HG02763 (cell line): ENCODE data around the gene LRRC45.
"Not testable (repeated sequence)": the region's sequence is repeated elsewhere in the genome, so short reads cannot be mapped to it uniquely, and the experiment has no call there.

Experiments used
- ATAC-seq: cut with Tn5 transposase; IDR thresholded peaks from one replicate; pipeline ENCODE4 v1.9.1; 2021; ENCODE audit warnings: mild to moderate bottlenecking, moderate library complexity; ENCODE audit not compliant: unreplicated experiment

The LRRC45 gene

GRCh38 chr17:82022981-82023446 lies at the start of gene LRRC45:
LRRC45 (plus strand) TSS chr17:82023305; CDS start chr17:82023644, 339 bp downstream.
- ATAC-seq: peak; percentile 88

GRCh38 chr17:81973432-81973831 lies 49.7 kb upstream of the LRRC45 start:
- no peak for ATAC-seq

- no peak for ATAC-seq
Observed at GRCh38 chr17:81976332-81977210, 46.5 kb upstream of the LRRC45 start.

- peak; percentile 84 for ATAC-seq
Observed at GRCh38 chr17:81977211-81977808, 45.8 kb upstream of the LRRC45 start, which contains the start of gene ASPSCR1. ASPSCR1 (plus strand) TSS chr17:81977629; CDS start chr17:81977647, 18 bp downstream.

GRCh38 chr17:81978524-81979298 lies 44.4 kb upstream of the LRRC45 start:
- no peak for ATAC-seq

GRCh38 chr17:81980122-81980521 lies 43.0 kb upstream of the LRRC45 start:
- ATAC-seq: no peak

- no peak for ATAC-seq
Observed at GRCh38 chr17:81980707-81981343, 42.3 kb upstream of the LRRC45 start.

GRCh38 chr17:81981511-81981910 lies 41.6 kb upstream of the LRRC45 start:
- not testable (repeated sequence) for ATAC-seq

GRCh38 chr17:81983011-81983638 lies 40.0 kb upstream of the LRRC45 start:
- no peak for ATAC-seq

- ATAC-seq: no peak
Observed at GRCh38 chr17:81983639-81984373, 39.3 kb upstream of the LRRC45 start.

GRCh38 chr17:81984773-81985410 lies 38.2 kb upstream of the LRRC45 start:
- ATAC-seq: no peak

GRCh38 chr17:81986606-81987005 lies 36.5 kb upstream of the LRRC45 start:
- ATAC-seq: no peak

- no peak for ATAC-seq
Observed at GRCh38 chr17:81987161-81987770, 35.8 kb upstream of the LRRC45 start.

- ATAC-seq: no peak
Observed at GRCh38 chr17:81990836-81991683, 32.0 kb upstream of the LRRC45 start.

GRCh38 chr17:81991684-81992305 lies 31.3 kb upstream of the LRRC45 start:
- no peak for ATAC-seq

GRCh38 chr17:81992306-81993102 lies 30.6 kb upstream of the LRRC45 start:
- no peak for ATAC-seq
